ENCODE results near the gene C1QTNF3. TPM values are rescaled to one million over a fixed set of nuclear protein-coding genes. Genes with fewer than 3 reads are reported as not detected.

C1QTNF3 gene
- total and polyA plus RNA-seq, 2 donors (not counting 3 experiments of a cell fraction or from before 2014, with no cell fraction given), result 1.6 TPM

DNA sequence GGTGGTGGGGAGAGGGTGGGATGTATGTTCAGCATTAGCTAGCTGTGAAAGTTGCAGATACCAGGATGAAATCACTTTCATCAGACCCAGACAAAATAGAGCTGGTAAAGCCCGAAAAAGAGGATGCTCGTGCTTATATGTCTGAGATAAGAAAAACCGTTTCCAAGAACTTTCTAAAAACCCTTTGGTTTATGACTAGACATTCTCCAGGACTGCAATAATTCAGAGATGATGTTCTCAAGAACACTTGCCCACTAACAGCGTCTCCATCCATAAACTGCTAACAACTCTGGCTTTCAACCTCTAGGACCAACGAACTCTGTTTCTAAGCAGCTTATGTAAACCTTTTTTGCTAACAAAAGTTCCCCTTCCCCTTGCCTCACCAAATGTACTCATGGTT lies 26.8 kb downstream of the C1QTNF3 start:
- POLR2A ChIA-PET, result no interaction called here
- no peak overlapping the region for H3K9ac ChIP-seq (replicated peaks; ENCODE audit: extremely low read depth, insufficient read depth, low read length)
- H3K4me1 ChIP-seq (ENCODE audit: control insufficient read depth, extremely low read depth, insufficient read depth, low read length), result no peaks in the 10 kb centered on the region
- no peaks in the 10 kb centered on the region for H3K36me3 ChIP-seq (ENCODE audit: control insufficient read depth in 2 of 2, extremely low read depth in 1 of 2, insufficient read depth in 2 of 2, low read length in 2 of 2)
- no peaks in the 10 kb centered on the region for H3K9me3 ChIP-seq (replicated peaks; ENCODE audit: control insufficient read depth, insufficient read depth, low read length)
- DNase-seq (ENCODE audit: low read depth, low spot score) (no peak), FAIRE-seq (no peak)
- no peaks in the 10 kb centered on the region for H3K79me2 ChIP-seq (ENCODE audit: control insufficient read depth, insufficient read depth, low read length)
- H2AFZ ChIP-seq (ENCODE audit: low read depth, low read length), result no peak overlapping the region
- H4K20me1 ChIP-seq (replicated peaks; ENCODE audit: control insufficient read depth, extremely low read depth, insufficient read depth, low read length), result no peaks in the 10 kb centered on the region
- H3K4me2 ChIP-seq (ENCODE audit: insufficient read depth, low read length), result no peak overlapping the region
- no TSS peak for BruUV-seq (replicated peaks)
- no peak for TF ChIP-seq POLR2AphosphoS5 (IDR thresholded peaks at IDR 0.05; ENCODE audit: insufficient read depth, low read depth, low read length)
- no peak for TF ChIP-seq CTCF (IDR thresholded peaks at IDR 0.05; ENCODE audit: extremely low read depth in 1 of 2, insufficient read depth in 1 of 2, low read depth in 1 of 2, low read length in 2 of 2)
- no peak for TF ChIP-seq EZH2 (IDR thresholded peaks at IDR 0.05; ENCODE audit: borderline replicate concordance, low read depth, low read length, severe bottlenecking)
- no peak for TF ChIP-seq FOS (IDR thresholded peaks at IDR 0.05; ENCODE audit: borderline replicate concordance, insufficient read depth, low read length)
- TF ChIP-seq JUN (IDR thresholded peaks at IDR 0.05; ENCODE audit: borderline replicate concordance, insufficient read depth, insufficient read length, low read depth), result no peak
- no peak for TF ChIP-seq POLR2A (IDR thresholded peaks at IDR 0.05; ENCODE audit: low read depth, low read length)
- no peaks in the 10 kb centered on the region for H3K9me1 ChIP-seq (replicated peaks; ENCODE audit: control insufficient read depth, extremely low read depth, insufficient read depth, low read length)
- CTCF ChIA-PET, result no interaction called here
- peaks cover 3 to 10% of the 10 kb centered on the region in 2 experiments for H3K27me3 ChIP-seq (ENCODE audit: control insufficient read depth in 2 of 2, insufficient read depth in 2 of 2, low read length in 2 of 2)
- H3K4me3 ChIP-seq (replicated peaks in 1 of 3; ENCODE audit: insufficient read depth in 1 of 3, low read depth in 1 of 3, low read length in 3 of 3), result no peak overlapping the region
- H3K27ac ChIP-seq (ENCODE audit: insufficient read depth, low read depth, low read length), result no peak overlapping the region
- dilution Hi-C loops (cut with MboI; ENCODE audit: extremely low pct_ligation_motif_present, low sequenced_read_pairs), result no loop called here
- intact Hi-C loops (cut with micrococcal nuclease), result no loop called here
